GM12874 (cell line): ENCODE measurements around the gene ABI1.

ENCODE experiments used
- CTCF ChIP-seq: IDR thresholded peaks from 2 replicates; pipeline ENCODE4 v1.5.1; 2011; ENCODE audit warnings: low read depth, mild to moderate bottlenecking, control low read depth, low read length, moderate library complexity; ENCODE audit not compliant: insufficient read depth

Gene ABI1

GRCh38 chr10:26805567-26806245 is 55.1 kb downstream of the ABI1 start:
- TF ChIP-seq CTCF = no peak

- no peak for TF ChIP-seq CTCF
Observed at GRCh38 chr10:26804418-26805393, 56.1 kb downstream of the ABI1 start.

- no peak for TF ChIP-seq CTCF
Observed at GRCh38 chr10:26803849-26804248, 56.9 kb downstream of the ABI1 start.

GRCh38 chr10:26802527-26802926 is 58.2 kb downstream of the ABI1 start:
- no peak for TF ChIP-seq CTCF

GRCh38 chr10:26801831-26802230 is 58.9 kb downstream of the ABI1 start:
- TF ChIP-seq CTCF = no peak

GRCh38 chr10:26801274-26801673 is 59.5 kb downstream of the ABI1 start:
- no peak for TF ChIP-seq CTCF

- TF ChIP-seq CTCF = no peak
Observed at GRCh38 chr10:26800468-26800867, 60.3 kb downstream of the ABI1 start.
